GM12865 (cell line): Measurements from ENCODE around the gene HIVEP2.

Experiments used
- DNase-seq: peaks from one replicate; pipeline ENCODE4 v3.0.0; 2010; ENCODE audit warnings: low read depth
- H3K4me3 ChIP-seq: 2 replicates; pipeline ENCODE4 v1.5.1; 2011; ENCODE audit warnings: mild to moderate bottlenecking, low read depth, low read length, control low read depth
- CTCF ChIP-seq: IDR thresholded peaks from 2 replicates; pipeline ENCODE4 v1.5.1; 2011; ENCODE audit warnings: low read length, control low read depth, low read depth, inconsistent platforms; ENCODE audit not compliant: insufficient read depth; ENCODE audit errors: missing control alignments

The HIVEP2 gene

GRCh38 chr6:142722012-142722411 lies 223.0 kb downstream of the HIVEP2 start:
- no peak overlapping the region for H3K4me3 ChIP-seq
- peak; percentile 31 for DNase-seq
- TF ChIP-seq CTCF = no peak

- no peak for DNase-seq
- H3K4me3 ChIP-seq = no peak overlapping the region
- no peak for TF ChIP-seq CTCF
Measured at GRCh38 chr6:142721215-142721920, 223.6 kb downstream of the HIVEP2 start.

GRCh38 chr6:142718667-142719191 lies 226.2 kb downstream of the HIVEP2 start:
- no peak overlapping the region for H3K4me3 ChIP-seq
- DNase-seq = no peak
- TF ChIP-seq CTCF = no peak

GRCh38 chr6:142716097-142716496 lies 228.9 kb downstream of the HIVEP2 start:
- peak; percentile 23 for DNase-seq
- H3K4me3 ChIP-seq = no peak overlapping the region
- TF ChIP-seq CTCF = no peak

- TF ChIP-seq CTCF = no peak
- no peak for DNase-seq
- no peak overlapping the region for H3K4me3 ChIP-seq
Measured at GRCh38 chr6:142714951-142715785, 229.8 kb downstream of the HIVEP2 start.

GRCh38 chr6:142713959-142714358 lies 231.0 kb downstream of the HIVEP2 start:
- no peak overlapping the region for H3K4me3 ChIP-seq
- no peak for DNase-seq
- TF ChIP-seq CTCF = no peak
